H9 (cell line): ENCODE measurements around the gene RFX8. TPM values are rescaled to one million over a fixed set of nuclear protein-coding genes. Genes with fewer than 3 reads are reported as not detected.

Source experiments
- DNase-seq: peaks from one replicate; pipeline ENCODE4 v3.0.0-alpha.2; 2017
- H2AFZ ChIP-seq: one replicate; pipeline ENCODE4 v1.6.1; 2013; ENCODE audit warnings: mild to moderate bottlenecking, low read length, control low read depth, moderate library complexity
- H2AK5ac ChIP-seq: 2 replicates; pipeline ENCODE4 v1.6.1; 2013; ENCODE audit warnings: low read length, control low read depth, mixed read lengths; ENCODE audit not compliant: insufficient read length
- H2BK120ac ChIP-seq: one replicate; pipeline ENCODE4 v1.6.1; 2013; ENCODE audit warnings: low read depth, mild to moderate bottlenecking, low read length, control low read depth, inconsistent platforms; ENCODE audit not compliant: poor library complexity, severe bottlenecking
- H2BK12ac ChIP-seq: 2 replicates; pipeline ENCODE4 v1.6.1; 2013; ENCODE audit warnings: low read length, control low read depth, mixed read lengths, low read depth; ENCODE audit not compliant: insufficient read length
- H2BK15ac ChIP-seq: 2 replicates; pipeline ENCODE4 v1.6.1; 2013; ENCODE audit warnings: low read depth, low read length, control low read depth
- H2BK20ac ChIP-seq: one replicate; pipeline ENCODE4 v1.6.1; 2013; ENCODE audit warnings: low read depth, mild to moderate bottlenecking, low read length, control low read depth, inconsistent platforms; ENCODE audit not compliant: poor library complexity, severe bottlenecking
- H2BK5ac ChIP-seq: 2 replicates; pipeline ENCODE4 v1.6.1; 2013; ENCODE audit warnings: low read length, control low read depth, mixed read lengths; ENCODE audit not compliant: insufficient read length
- H3K14ac ChIP-seq: 2 replicates; pipeline ENCODE4 v1.6.1; 2013; ENCODE audit warnings: low read length, control low read depth; ENCODE audit not compliant: insufficient read depth
- H3K18ac ChIP-seq: 2 replicates; pipeline ENCODE4 v1.6.1; 2013; ENCODE audit warnings: low read depth, mild to moderate bottlenecking, mixed read lengths, low read length, control low read depth; ENCODE audit not compliant: insufficient read length
- H3K23ac ChIP-seq: 2 replicates; pipeline ENCODE4 v1.6.1; 2013; ENCODE audit warnings: low read length, control low read depth, mixed read lengths, low read depth; ENCODE audit not compliant: insufficient read length
- H3K23me2 ChIP-seq: 2 replicates; pipeline ENCODE4 v1.6.1; 2013; ENCODE audit warnings: low read depth, mild to moderate bottlenecking, mixed read lengths, low read length, control low read depth; ENCODE audit not compliant: insufficient read length, poor library complexity, severe bottlenecking
- H3K27ac ChIP-seq: 2 replicates; pipeline ENCODE4 v1.5.1; 2013; ENCODE audit warnings: low read length, control low read depth, mixed read lengths, low read depth; ENCODE audit not compliant: insufficient read length
- H3K27me3 ChIP-seq: 2 replicates; pipeline ENCODE4 v1.6.1; 2013; ENCODE audit warnings: low read length, control low read depth, inconsistent platforms; ENCODE audit not compliant: insufficient read depth
- H3K4ac ChIP-seq: 2 replicates; pipeline ENCODE4 v1.6.1; 2013; ENCODE audit warnings: low read depth, mild to moderate bottlenecking, control low read depth, inconsistent platforms, low read length, moderate library complexity
- H3K4me1 ChIP-seq: 2 replicates; pipeline ENCODE4 v1.6.1; 2013; ENCODE audit warnings: low read length, control low read depth, inconsistent platforms; ENCODE audit not compliant: insufficient read depth
- H3K4me2 ChIP-seq: 2 replicates; pipeline ENCODE4 v1.6.1; 2013; ENCODE audit warnings: low read length, control low read depth, mixed read lengths; ENCODE audit not compliant: insufficient read length, insufficient read depth
- H3K56ac ChIP-seq: 2 replicates; pipeline ENCODE4 v1.6.1; 2013; ENCODE audit warnings: low read depth, mild to moderate bottlenecking, mixed read lengths, low read length, control low read depth; ENCODE audit not compliant: insufficient read length
- H3K79me1 ChIP-seq: 2 replicates; pipeline ENCODE4 v1.6.1; 2013; ENCODE audit warnings: low read depth, mild to moderate bottlenecking, moderate library complexity, low read length, control low read depth, inconsistent platforms; ENCODE audit not compliant: insufficient read depth, poor library complexity, severe bottlenecking
- H3K79me2 ChIP-seq: 2 replicates; pipeline ENCODE4 v1.6.1; 2013; ENCODE audit warnings: low read length, control low read depth, inconsistent platforms; ENCODE audit not compliant: insufficient read depth
- H3K9ac ChIP-seq: 2 replicates; pipeline ENCODE4 v1.6.1; 2013; ENCODE audit warnings: low read length, control low read depth, mixed read lengths; ENCODE audit not compliant: insufficient read length; ENCODE audit errors: extremely low read depth
- H3K9me3 ChIP-seq: one replicate; pipeline ENCODE4 v1.6.1; 2013; ENCODE audit warnings: low read depth, low read length, inconsistent platforms; ENCODE audit not compliant: control insufficient read depth
- H3T11ph ChIP-seq: one replicate; pipeline ENCODE4 v1.6.1; 2013; ENCODE audit warnings: mild to moderate bottlenecking, low read length, control low read depth, inconsistent platforms
- H4K20me1 ChIP-seq: one replicate; pipeline ENCODE4 v1.6.1; 2013; ENCODE audit not compliant: control insufficient read depth, insufficient read length, insufficient read depth
- H4K5ac ChIP-seq: 2 replicates; pipeline ENCODE4 v1.6.1; 2013; ENCODE audit warnings: low read depth, mild to moderate bottlenecking, mixed read lengths, low read length, control low read depth; ENCODE audit not compliant: insufficient read length
- H4K8ac ChIP-seq: replicated peaks from 2 replicates; pipeline ENCODE4 v1.6.1; 2013; ENCODE audit warnings: low read length, control low read depth, mixed read lengths, low read depth; ENCODE audit not compliant: insufficient read length
- H4K91ac ChIP-seq: 2 replicates; pipeline ENCODE4 v1.6.1; 2013; ENCODE audit warnings: low read depth, mild to moderate bottlenecking, moderate library complexity, mixed read lengths, low read length, control low read depth; ENCODE audit not compliant: insufficient read length
- H3K27ac Mint-ChIP-seq, 3 experiments: 2 replicates in 2 of 3; 3 replicates in 1 of 3; pipeline ENCODE4 v1.8.0; 2020 to 2021; ENCODE audit warnings: mixed read lengths in 3 of 3, mild to moderate bottlenecking in 1 of 3, moderate library complexity in 1 of 3
- H3K27me3 Mint-ChIP-seq: 2 replicates; pipeline ENCODE4 v1.8.0; 2021; ENCODE audit warnings: low read depth, mild to moderate bottlenecking, moderate library complexity, mixed read lengths
- H3K36me3 Mint-ChIP-seq, 3 experiments: 2 replicates in 2 of 3; 3 replicates in 1 of 3; pipeline ENCODE4 v1.8.0; 2020 to 2021; ENCODE audit warnings: low read depth in 3 of 3, mixed read lengths in 3 of 3; ENCODE audit not compliant: insufficient read depth in 1 of 3
- H3K4me1 Mint-ChIP-seq, 2 experiments: 2 replicates each; pipeline ENCODE4 v1.8.0; 2020; ENCODE audit warnings: mixed read lengths in 2 of 2
- H3K4me3 Mint-ChIP-seq, 2 experiments: 2 replicates in 1 of 2; 3 replicates in 1 of 2; pipeline ENCODE4 v1.8.0; 2020 to 2021; ENCODE audit warnings: mild to moderate bottlenecking in 2 of 2, mixed read lengths in 2 of 2, moderate library complexity in 1 of 2
- H3K9me3 Mint-ChIP-seq, 2 experiments: 2 replicates in 1 of 2; 3 replicates in 1 of 2; pipeline ENCODE4 v1.8.0; 2020; ENCODE audit warnings: mild to moderate bottlenecking in 2 of 2, mixed read lengths in 2 of 2, moderate library complexity in 1 of 2
- total RNA-seq: library from RNA; stranded (reverse); gene quantifications from 2 replicates; pipeline ENCODE4 v1.2.1, GENCODE V29; 2021
- TF ChIP-seq, protein P1 (sequence below): fragments of 200-600 bp; sonication (generic); conservative IDR thresholded peaks from 3 replicates; pipeline ENCODE4 v1.8.0; 2021; ENCODE audit warnings: antibody characterized with exemption, mild to moderate bottlenecking

RFX8 gene
- total RNA-seq, 1 experiment from 2014 or later: 0.22 TPM

DNA sequence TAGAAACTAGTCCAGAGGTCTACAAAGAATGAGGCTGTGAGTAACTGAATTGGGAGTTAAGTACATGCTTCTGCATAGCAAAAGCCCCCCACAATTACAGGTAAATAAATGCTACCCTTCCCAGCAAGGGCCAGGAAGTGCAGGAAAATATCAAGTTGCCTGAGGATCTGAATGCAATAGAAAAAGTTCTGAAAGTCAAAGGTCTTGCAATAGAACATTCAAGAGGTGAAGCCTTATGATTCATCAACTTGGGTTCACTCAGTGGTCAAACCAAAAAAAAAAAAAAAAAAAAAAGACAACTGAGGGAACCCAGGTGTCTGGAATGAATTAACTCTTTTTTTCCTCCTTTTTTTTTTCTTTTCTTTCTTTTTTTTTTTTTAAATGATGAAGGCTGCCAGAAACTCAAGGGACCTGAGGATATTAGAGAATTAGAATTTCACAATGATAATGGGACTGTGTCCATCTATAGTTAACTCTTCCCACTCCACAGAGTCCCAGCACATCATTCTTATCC lies 42.9 kb upstream of the RFX8 start:
- Histone ChIP-seq H3K4me1 (peaks cover 8% of the 10 kb centered on the region), H3K23me2 (no peaks in the 10 kb centered on the region), H3K18ac (no peak overlapping the region), H2BK20ac (no peak overlapping the region), H3T11ph (no peak overlapping the region), H4K91ac (no peak overlapping the region), H3K56ac (no peak overlapping the region), H3K4me2 (no peak overlapping the region), H3K27ac (no peak overlapping the region), H2BK120ac (no peak overlapping the region), H3K9me3 (no peaks in the 10 kb centered on the region), H4K20me1 (no peaks in the 10 kb centered on the region), H3K23ac (no peak overlapping the region), H2BK12ac (no peak overlapping the region), H3K9ac (no peak overlapping the region), H2BK5ac (no peak overlapping the region), H3K27me3 (no peaks in the 10 kb centered on the region), H3K79me2 (no peaks in the 10 kb centered on the region), H2BK15ac (no peak overlapping the region), H2AFZ (no peak overlapping the region), H3K79me1 (no peaks in the 10 kb centered on the region), H4K5ac (no peak overlapping the region), H3K4ac (no peak overlapping the region), H2AK5ac (no peak overlapping the region), H4K8ac (no peak overlapping the region), H3K14ac (no peak overlapping the region)
- Mint-ChIP-seq H3K9me3 (peaks cover 15% of the 10 kb centered on the region in 2 experiments), H3K27me3 (peaks cover 10% of the 10 kb centered on the region), H3K4me3 (no peak overlapping the region), H3K36me3 (peaks cover 6 to 15% (median 11%) of the 10 kb centered on the region in 3 experiments), H3K4me1 (peaks cover 32 to 36% of the 10 kb centered on the region in 2 experiments), H3K27ac (no peak overlapping the region)
- DNase-seq: no peak
- TF ChIP-seq, protein P1, sequence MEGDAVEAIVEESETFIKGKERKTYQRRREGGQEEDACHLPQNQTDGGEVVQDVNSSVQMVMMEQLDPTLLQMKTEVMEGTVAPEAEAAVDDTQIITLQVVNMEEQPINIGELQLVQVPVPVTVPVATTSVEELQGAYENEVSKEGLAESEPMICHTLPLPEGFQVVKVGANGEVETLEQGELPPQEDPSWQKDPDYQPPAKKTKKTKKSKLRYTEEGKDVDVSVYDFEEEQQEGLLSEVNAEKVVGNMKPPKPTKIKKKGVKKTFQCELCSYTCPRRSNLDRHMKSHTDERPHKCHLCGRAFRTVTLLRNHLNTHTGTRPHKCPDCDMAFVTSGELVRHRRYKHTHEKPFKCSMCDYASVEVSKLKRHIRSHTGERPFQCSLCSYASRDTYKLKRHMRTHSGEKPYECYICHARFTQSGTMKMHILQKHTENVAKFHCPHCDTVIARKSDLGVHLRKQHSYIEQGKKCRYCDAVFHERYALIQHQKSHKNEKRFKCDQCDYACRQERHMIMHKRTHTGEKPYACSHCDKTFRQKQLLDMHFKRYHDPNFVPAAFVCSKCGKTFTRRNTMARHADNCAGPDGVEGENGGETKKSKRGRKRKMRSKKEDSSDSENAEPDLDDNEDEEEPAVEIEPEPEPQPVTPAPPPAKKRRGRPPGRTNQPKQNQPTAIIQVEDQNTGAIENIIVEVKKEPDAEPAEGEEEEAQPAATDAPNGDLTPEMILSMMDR: no peak
